Measurements from ENCODE around the gene TRAPPC10.

DNA sequence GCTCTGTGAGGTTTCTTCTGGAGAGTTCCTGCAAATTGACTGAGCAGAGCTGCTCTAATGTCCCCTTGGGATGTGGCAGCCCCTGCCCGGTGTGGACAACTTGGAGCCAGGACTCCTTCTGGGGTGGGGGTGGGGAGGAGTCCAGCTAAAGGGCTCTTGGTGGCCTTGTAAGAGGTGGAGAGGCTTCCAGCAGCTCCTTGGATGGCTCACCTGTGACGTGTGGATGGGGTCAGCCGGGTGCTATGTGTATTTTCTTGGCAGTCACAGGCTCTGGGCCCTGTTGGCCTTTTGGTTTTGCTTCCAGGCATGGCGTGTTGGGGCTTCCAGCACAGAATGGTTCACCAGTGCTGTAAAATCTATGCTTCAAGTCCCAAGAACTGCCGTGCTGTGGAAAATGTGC is 38.2 kb downstream of the TRAPPC10 start:
- TF ChIP-seq, protein P1, sequence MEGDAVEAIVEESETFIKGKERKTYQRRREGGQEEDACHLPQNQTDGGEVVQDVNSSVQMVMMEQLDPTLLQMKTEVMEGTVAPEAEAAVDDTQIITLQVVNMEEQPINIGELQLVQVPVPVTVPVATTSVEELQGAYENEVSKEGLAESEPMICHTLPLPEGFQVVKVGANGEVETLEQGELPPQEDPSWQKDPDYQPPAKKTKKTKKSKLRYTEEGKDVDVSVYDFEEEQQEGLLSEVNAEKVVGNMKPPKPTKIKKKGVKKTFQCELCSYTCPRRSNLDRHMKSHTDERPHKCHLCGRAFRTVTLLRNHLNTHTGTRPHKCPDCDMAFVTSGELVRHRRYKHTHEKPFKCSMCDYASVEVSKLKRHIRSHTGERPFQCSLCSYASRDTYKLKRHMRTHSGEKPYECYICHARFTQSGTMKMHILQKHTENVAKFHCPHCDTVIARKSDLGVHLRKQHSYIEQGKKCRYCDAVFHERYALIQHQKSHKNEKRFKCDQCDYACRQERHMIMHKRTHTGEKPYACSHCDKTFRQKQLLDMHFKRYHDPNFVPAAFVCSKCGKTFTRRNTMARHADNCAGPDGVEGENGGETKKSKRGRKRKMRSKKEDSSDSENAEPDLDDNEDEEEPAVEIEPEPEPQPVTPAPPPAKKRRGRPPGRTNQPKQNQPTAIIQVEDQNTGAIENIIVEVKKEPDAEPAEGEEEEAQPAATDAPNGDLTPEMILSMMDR (IDR thresholded peaks at IDR 0.05) = no peak
- TF ChIP-seq RAD21 (IDR thresholded peaks at IDR 0.05; ENCODE audit: low read length) = no peak
- no peak for TF ChIP-seq GABPA (IDR thresholded peaks at IDR 0.05; ENCODE audit: low read depth)
- TF ChIP-seq, protein P2, sequence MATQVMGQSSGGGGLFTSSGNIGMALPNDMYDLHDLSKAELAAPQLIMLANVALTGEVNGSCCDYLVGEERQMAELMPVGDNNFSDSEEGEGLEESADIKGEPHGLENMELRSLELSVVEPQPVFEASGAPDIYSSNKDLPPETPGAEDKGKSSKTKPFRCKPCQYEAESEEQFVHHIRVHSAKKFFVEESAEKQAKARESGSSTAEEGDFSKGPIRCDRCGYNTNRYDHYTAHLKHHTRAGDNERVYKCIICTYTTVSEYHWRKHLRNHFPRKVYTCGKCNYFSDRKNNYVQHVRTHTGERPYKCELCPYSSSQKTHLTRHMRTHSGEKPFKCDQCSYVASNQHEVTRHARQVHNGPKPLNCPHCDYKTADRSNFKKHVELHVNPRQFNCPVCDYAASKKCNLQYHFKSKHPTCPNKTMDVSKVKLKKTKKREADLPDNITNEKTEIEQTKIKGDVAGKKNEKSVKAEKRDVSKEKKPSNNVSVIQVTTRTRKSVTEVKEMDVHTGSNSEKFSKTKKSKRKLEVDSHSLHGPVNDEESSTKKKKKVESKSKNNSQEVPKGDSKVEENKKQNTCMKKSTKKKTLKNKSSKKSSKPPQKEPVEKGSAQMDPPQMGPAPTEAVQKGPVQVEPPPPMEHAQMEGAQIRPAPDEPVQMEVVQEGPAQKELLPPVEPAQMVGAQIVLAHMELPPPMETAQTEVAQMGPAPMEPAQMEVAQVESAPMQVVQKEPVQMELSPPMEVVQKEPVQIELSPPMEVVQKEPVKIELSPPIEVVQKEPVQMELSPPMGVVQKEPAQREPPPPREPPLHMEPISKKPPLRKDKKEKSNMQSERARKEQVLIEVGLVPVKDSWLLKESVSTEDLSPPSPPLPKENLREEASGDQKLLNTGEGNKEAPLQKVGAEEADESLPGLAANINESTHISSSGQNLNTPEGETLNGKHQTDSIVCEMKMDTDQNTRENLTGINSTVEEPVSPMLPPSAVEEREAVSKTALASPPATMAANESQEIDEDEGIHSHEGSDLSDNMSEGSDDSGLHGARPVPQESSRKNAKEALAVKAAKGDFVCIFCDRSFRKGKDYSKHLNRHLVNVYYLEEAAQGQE (IDR thresholded peaks at IDR 0.05; ENCODE audit: low read depth, low read length) = no peak
